ENCODE results near the gene MAP7D1. TPM values are rescaled to one million over a fixed set of nuclear protein-coding genes. Genes with fewer than 3 reads are reported as not detected.
A peak's percentile ranks its signal among the peaks of the same experiment; 100 is the strongest.

Gene MAP7D1
- total and polyA plus RNA-seq, 7 donors = 31.8 to 226 (median 104) TPM

- DNase-seq = no peak
- peak overlapping the region; percentile 0 to 100 (median 50) for H3K27ac ChIP-seq
- intact Hi-C loops (cut with DNase I) = no loop called here
- no peaks in the 10 kb centered on the region for H3K27me3 ChIP-seq
- no peak overlapping the region for H3K4me3 ChIP-seq
- WGBS, 2 donors = 93 to 94% methylated on average over 2 of the region's 2 CpGs
- TF ChIP-seq POLR2A (IDR thresholded peaks at IDR 0.05) (no peak), EP300 (IDR thresholded peaks at IDR 0.05) (no peak), POLR2AphosphoS5 (IDR thresholded peaks at IDR 0.05) (no peak)
- TF ChIP-seq, protein P1, sequence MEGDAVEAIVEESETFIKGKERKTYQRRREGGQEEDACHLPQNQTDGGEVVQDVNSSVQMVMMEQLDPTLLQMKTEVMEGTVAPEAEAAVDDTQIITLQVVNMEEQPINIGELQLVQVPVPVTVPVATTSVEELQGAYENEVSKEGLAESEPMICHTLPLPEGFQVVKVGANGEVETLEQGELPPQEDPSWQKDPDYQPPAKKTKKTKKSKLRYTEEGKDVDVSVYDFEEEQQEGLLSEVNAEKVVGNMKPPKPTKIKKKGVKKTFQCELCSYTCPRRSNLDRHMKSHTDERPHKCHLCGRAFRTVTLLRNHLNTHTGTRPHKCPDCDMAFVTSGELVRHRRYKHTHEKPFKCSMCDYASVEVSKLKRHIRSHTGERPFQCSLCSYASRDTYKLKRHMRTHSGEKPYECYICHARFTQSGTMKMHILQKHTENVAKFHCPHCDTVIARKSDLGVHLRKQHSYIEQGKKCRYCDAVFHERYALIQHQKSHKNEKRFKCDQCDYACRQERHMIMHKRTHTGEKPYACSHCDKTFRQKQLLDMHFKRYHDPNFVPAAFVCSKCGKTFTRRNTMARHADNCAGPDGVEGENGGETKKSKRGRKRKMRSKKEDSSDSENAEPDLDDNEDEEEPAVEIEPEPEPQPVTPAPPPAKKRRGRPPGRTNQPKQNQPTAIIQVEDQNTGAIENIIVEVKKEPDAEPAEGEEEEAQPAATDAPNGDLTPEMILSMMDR (IDR thresholded peaks at IDR 0.05) = no peak
- H3K9me3 ChIP-seq = no peaks in the 10 kb centered on the region
- H3K4me1 ChIP-seq = peaks cover 0 to 93% (median 73%) of the 10 kb centered on the region in 4 donors
- H3K36me3 ChIP-seq = peaks cover 40 to 74% (median 64%) of the 10 kb centered on the region in 4 donors
Observed at GRCh38 chr1:36172983-36173382, 17.0 kb downstream of the MAP7D1 start.

- intact Hi-C loops (cut with DNase I) = no loop called here
- Histone ChIP-seq H3K36me3 (peaks cover 54 to 92% (median 81%) of the 10 kb centered on the region in 4 donors), H3K4me3 (no peak overlapping the region), H3K27me3 (no peaks in the 10 kb centered on the region), H3K4me1 (peaks cover 0 to 92% (median 74%) of the 10 kb centered on the region in 4 donors), H3K27ac (peak overlapping the region; percentile 74 to 100 (median 88)), H3K9me3 (no peaks in the 10 kb centered on the region)
- 78 to 84% methylated on average over 11 of the region's 11 CpGs for WGBS, 2 donors
- DNase-seq = no peak
- TF ChIP-seq POLR2AphosphoS5 (IDR thresholded peaks at IDR 0.05) = no peak
- TF ChIP-seq, protein P1 (IDR thresholded peaks at IDR 0.05) = no peak
- TF ChIP-seq EP300 (IDR thresholded peaks at IDR 0.05) = no peak
- no peak for TF ChIP-seq POLR2A (IDR thresholded peaks at IDR 0.05)
Observed at GRCh38 chr1:36174713-36175112, 18.8 kb downstream of the MAP7D1 start.

GRCh38 chr1:36175137-36176095, 19.5 kb downstream of the MAP7D1 start:
- Histone ChIP-seq H3K4me3 (no peak overlapping the region), H3K9me3 (no peaks in the 10 kb centered on the region), H3K36me3 (peaks cover 61 to 99% (median 88%) of the 10 kb centered on the region in 4 donors), H3K27me3 (no peaks in the 10 kb centered on the region), H3K4me1 (peaks cover 0 to 85% (median 69%) of the 10 kb centered on the region in 4 donors), H3K27ac (peak overlapping the region; percentile 74 to 100 (median 88))
- DNase-seq = peak; percentile 81
- WGBS, 2 donors = 86 to 91% methylated on average over 11 of the region's 11 CpGs
- no peak for TF ChIP-seq POLR2A (IDR thresholded peaks at IDR 0.05)
- TF ChIP-seq POLR2AphosphoS5 (IDR thresholded peaks at IDR 0.05) = peak in 2 of 4 donors; percentile 17 to 68
- peak in 2 of 4 donors; percentile 43 to 74 for TF ChIP-seq EP300 (IDR thresholded peaks at IDR 0.05)
- intact Hi-C loops (cut with DNase I) = no loop called here

DNA sequence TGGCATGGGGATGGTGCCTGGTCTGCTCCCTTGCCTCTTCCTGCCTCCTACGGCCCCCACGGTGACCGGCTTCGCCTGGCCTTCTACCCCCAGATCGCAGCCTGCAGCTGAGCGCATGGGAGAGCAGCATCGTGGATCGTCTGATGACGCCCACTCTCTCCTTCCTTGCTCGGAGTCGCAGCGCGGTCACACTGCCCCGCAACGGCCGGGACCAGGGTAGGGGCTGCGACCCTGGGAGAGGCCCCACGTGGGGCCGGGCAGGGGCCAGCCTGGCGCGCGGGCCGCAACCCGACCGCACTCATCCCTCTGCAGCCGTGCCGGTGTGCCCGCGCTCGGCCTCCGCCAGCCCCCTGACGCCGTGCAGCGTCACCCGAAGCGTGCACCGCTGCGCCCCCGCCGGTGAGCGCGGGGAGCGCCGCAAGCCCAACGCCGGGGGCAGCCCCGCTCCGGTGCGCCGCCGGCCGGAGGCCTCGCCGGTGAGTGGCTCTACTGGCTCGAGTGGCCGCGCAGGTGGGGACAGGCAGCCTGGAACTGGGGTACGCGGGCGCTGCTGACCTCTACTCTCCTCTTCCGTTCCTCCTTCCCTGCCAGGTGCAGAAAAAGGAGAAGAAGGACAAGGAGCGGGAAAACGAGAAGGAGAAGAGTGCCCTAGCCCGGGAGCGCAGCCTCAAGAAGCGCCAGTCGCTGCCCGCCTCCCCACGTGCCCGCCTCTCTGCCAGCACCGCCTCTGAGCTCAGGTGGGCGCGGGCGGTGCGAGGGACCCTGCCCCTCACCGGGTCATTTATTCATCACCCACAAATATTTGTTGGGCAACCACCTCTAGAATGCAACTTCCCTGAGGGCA, 20.4 kb downstream of the MAP7D1 start:
- peak overlapping the region; percentile 74 to 100 (median 88) for H3K27ac ChIP-seq
- 91 to 97% methylated on average over 76 of the region's 76 CpGs for WGBS, 2 donors
- H3K27me3 ChIP-seq = no peaks in the 10 kb centered on the region
- no peak for DNase-seq
- TF ChIP-seq EP300 (IDR thresholded peaks at IDR 0.05) = no peak
- TF ChIP-seq, protein P1 (IDR thresholded peaks at IDR 0.05) = peak in 1 of 4 experiments; percentile 49
- intact Hi-C loops (cut with DNase I) = no loop called here
- peaks cover 69 to 99% (median 89%) of the 10 kb centered on the region in 4 donors for H3K36me3 ChIP-seq
- H3K9me3 ChIP-seq = no peaks in the 10 kb centered on the region
- H3K4me1 ChIP-seq = peaks cover 0 to 81% (median 66%) of the 10 kb centered on the region in 4 donors
- H3K4me3 ChIP-seq = no peak overlapping the region
